ENCODE measurements around the gene EFHD2. TPM values are rescaled to one million over a fixed set of nuclear protein-coding genes. Genes with fewer than 3 reads are reported as not detected.

Gene EFHD2
- total RNA-seq, 1 experiment from 2014 or later: 192 TPM

GRCh38 chr1:15382601-15383518 is 26.8 kb upstream of the EFHD2 start:
- H3K4me2 ChIP-seq (ENCODE audit: low read length): no peak overlapping the region
- H3K4me1 ChIP-seq (ENCODE audit: insufficient read depth, low read length): no peaks in the 10 kb centered on the region
- intact Hi-C loops (cut with micrococcal nuclease): no loop called here
- no peaks in the 10 kb centered on the region for H3K36me3 ChIP-seq (ENCODE audit: low read depth, low read length)
- H3K79me2 ChIP-seq (ENCODE audit: low read length): no peaks in the 10 kb centered on the region
- ChIA-PET CTCF (no interaction called here), POLR2A (ENCODE audit: unreplicated experiment) (no interaction called here)
- no peaks in the 10 kb centered on the region for H3K9me2 ChIP-seq (replicated peaks; ENCODE audit: low read length)
- no TSS peak for BruUV-seq (replicated peaks)
- no peak for ATAC-seq
- no peaks in the 10 kb centered on the region for H3K27me3 ChIP-seq (ENCODE audit: low read length)
- no peak for TF ChIP-seq EZH2phosphoT487 (IDR thresholded peaks at IDR 0.05; ENCODE audit: borderline replicate concordance, low read length)
- TF ChIP-seq, protein P1, sequence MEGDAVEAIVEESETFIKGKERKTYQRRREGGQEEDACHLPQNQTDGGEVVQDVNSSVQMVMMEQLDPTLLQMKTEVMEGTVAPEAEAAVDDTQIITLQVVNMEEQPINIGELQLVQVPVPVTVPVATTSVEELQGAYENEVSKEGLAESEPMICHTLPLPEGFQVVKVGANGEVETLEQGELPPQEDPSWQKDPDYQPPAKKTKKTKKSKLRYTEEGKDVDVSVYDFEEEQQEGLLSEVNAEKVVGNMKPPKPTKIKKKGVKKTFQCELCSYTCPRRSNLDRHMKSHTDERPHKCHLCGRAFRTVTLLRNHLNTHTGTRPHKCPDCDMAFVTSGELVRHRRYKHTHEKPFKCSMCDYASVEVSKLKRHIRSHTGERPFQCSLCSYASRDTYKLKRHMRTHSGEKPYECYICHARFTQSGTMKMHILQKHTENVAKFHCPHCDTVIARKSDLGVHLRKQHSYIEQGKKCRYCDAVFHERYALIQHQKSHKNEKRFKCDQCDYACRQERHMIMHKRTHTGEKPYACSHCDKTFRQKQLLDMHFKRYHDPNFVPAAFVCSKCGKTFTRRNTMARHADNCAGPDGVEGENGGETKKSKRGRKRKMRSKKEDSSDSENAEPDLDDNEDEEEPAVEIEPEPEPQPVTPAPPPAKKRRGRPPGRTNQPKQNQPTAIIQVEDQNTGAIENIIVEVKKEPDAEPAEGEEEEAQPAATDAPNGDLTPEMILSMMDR (conservative IDR thresholded peaks at IDR 0.05; ENCODE audit: low read depth, low read length): no peak
- TF ChIP-seq EZH2 (IDR thresholded peaks at IDR 0.05; ENCODE audit: low read length, unreplicated experiment): no peak
- H4K20me1 ChIP-seq (ENCODE audit: low read length): no peaks in the 10 kb centered on the region
- H3K27ac ChIP-seq (ENCODE audit: low read length): no peak overlapping the region
- H3K4me3 ChIP-seq (ENCODE audit: low read length): no peak overlapping the region
- no peaks in the 10 kb centered on the region for H3K9me3 ChIP-seq (ENCODE audit: low read length)
- no peak overlapping the region for H2AFZ ChIP-seq (ENCODE audit: low read length)
- no peak overlapping the region for H3K9ac ChIP-seq (ENCODE audit: low read length)
- H3F3A ChIP-seq (ENCODE audit: low read length, unreplicated experiment): no peaks in the 10 kb centered on the region
- DNase-seq: no peak

GRCh38 chr1:15383810-15384209 is 25.9 kb upstream of the EFHD2 start:
- Histone ChIP-seq H3K36me3 (ENCODE audit: low read depth, low read length) (no peaks in the 10 kb centered on the region), H3K9me2 (replicated peaks; ENCODE audit: low read length) (no peaks in the 10 kb centered on the region), H3K4me1 (ENCODE audit: insufficient read depth, low read length) (no peaks in the 10 kb centered on the region), H2AFZ (ENCODE audit: low read length) (no peak overlapping the region), H3K27me3 (ENCODE audit: low read length) (no peaks in the 10 kb centered on the region), H3K4me2 (ENCODE audit: low read length) (no peak overlapping the region), H3K9me3 (ENCODE audit: low read length) (no peaks in the 10 kb centered on the region), H3K4me3 (ENCODE audit: low read length) (no peak overlapping the region), H4K20me1 (ENCODE audit: low read length) (no peaks in the 10 kb centered on the region), H3K79me2 (ENCODE audit: low read length) (no peaks in the 10 kb centered on the region), H3K9ac (ENCODE audit: low read length) (no peak overlapping the region), H3K27ac (ENCODE audit: low read length) (no peak overlapping the region), H3F3A (ENCODE audit: low read length, unreplicated experiment) (no peaks in the 10 kb centered on the region)
- TF ChIP-seq EZH2phosphoT487 (IDR thresholded peaks at IDR 0.05; ENCODE audit: borderline replicate concordance, low read length): no peak
- no peak for TF ChIP-seq EZH2 (IDR thresholded peaks at IDR 0.05; ENCODE audit: low read length, unreplicated experiment)
- TF ChIP-seq, protein P1 (conservative IDR thresholded peaks at IDR 0.05; ENCODE audit: low read depth, low read length): no peak
- intact Hi-C loops (cut with micrococcal nuclease): no loop called here
- POLR2A ChIA-PET (ENCODE audit: unreplicated experiment): no interaction called here
- CTCF ChIA-PET: no interaction called here
- DNase-seq (no peak), ATAC-seq (no peak)
- BruUV-seq (replicated peaks): no TSS peak

DNA sequence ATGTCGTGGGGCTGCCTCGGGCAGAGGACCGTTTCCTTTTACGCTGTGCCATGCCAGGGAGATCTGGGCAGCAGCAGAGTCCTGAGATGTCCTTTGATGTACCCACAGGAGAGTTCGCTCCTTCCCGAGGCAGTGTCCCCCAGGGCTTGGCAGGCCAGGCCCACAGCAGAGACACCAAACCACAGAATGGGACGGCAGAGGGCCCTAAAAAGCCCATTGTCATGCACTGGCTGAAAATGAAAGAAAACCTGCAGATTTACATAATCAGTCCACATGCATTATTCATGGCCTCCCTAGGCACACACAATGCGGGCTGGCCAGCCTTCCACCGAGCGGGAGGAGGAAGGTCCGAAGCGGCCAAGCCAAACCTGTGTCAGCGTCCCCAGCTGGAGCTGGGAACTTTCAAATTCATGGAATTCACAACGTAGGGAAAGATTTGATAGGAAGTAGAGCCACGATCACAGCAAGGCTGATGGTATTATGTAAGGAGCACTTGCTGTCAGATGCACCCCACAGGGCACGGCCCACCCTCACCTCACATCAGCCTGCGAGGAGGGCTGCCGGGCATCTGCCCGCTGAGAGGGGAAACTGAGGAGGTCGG is 25.3 kb upstream of the EFHD2 start:
- Histone ChIP-seq H3K27me3 (ENCODE audit: low read length) (no peaks in the 10 kb centered on the region), H3F3A (ENCODE audit: low read length, unreplicated experiment) (no peaks in the 10 kb centered on the region), H3K4me3 (ENCODE audit: low read length) (no peak overlapping the region), H3K9ac (ENCODE audit: low read length) (no peak overlapping the region), H3K36me3 (ENCODE audit: low read depth, low read length) (no peaks in the 10 kb centered on the region), H3K79me2 (ENCODE audit: low read length) (no peaks in the 10 kb centered on the region), H3K4me1 (ENCODE audit: insufficient read depth, low read length) (no peaks in the 10 kb centered on the region), H2AFZ (ENCODE audit: low read length) (no peak overlapping the region), H3K9me2 (replicated peaks; ENCODE audit: low read length) (no peaks in the 10 kb centered on the region), H4K20me1 (ENCODE audit: low read length) (no peaks in the 10 kb centered on the region), H3K4me2 (ENCODE audit: low read length) (no peak overlapping the region), H3K9me3 (ENCODE audit: low read length) (no peaks in the 10 kb centered on the region), H3K27ac (ENCODE audit: low read length) (no peak overlapping the region)
- POLR2A ChIA-PET (ENCODE audit: unreplicated experiment): no interaction called here
- CTCF ChIA-PET: no interaction called here
- no peak for ATAC-seq
- TF ChIP-seq EZH2phosphoT487 (IDR thresholded peaks at IDR 0.05; ENCODE audit: borderline replicate concordance, low read length): no peak
- TF ChIP-seq, protein P1 (conservative IDR thresholded peaks at IDR 0.05; ENCODE audit: low read depth, low read length): no peak
- BruUV-seq (replicated peaks): no TSS peak
- DNase-seq: no peak
- intact Hi-C loops (cut with micrococcal nuclease): no loop called here
